ENCODE measurements around the gene INTS15.
"Not testable (repeated sequence)": the region's sequence is repeated elsewhere in the genome, so short reads cannot be mapped to it uniquely, and the experiment has no call there.

The INTS15 gene

DNA sequence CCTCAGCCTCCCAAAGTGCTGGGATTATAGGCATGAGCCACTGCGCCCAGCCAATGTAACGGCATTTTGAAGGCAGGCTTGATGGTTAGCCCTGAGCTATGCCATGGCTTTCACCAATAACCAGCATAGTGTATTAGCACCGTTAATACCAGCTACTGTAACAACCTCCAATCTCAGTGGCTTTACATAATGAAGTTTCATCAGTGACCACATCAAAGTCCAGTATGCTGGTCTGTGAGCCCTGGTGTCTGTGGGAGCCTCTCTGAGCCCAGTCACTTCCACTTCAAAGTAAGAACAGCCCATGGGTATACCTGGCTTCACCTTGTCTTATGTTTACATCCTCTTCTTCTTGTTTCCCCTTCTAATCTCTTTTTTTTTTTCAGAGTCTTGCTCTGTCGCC is 24.2 kb upstream of the INTS15 start:
- Mint-ChIP-seq H3K9me3 (no peaks in the 10 kb centered on the region), H3K4me1 (ENCODE audit: low read depth) (no peaks in the 10 kb centered on the region), H3K36me3 (ENCODE audit: low read depth) (no peaks in the 10 kb centered on the region)

DNA sequence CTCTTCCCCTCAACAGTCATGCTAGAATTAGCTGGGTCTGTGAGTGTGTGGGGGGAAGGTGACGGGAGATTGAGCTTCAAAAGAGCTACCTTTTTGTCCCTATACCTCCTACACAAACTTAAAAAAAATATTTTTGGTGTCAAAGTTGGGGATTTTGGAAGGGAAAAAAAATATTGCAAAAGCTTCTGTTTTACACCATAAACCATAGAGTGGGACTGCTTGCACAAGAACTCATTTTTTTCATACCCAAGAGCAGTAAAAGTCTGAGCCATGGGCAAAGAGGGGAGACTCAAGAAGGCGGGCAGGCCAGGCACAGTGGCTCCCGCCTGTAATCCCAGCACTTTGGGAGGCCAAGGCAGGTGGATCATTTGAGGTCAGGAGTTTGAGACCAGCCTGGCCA is 21.9 kb upstream of the INTS15 start:
- no peak for DNase-seq
- no peak overlapping the region for H3K4me3 Mint-ChIP-seq
- H3K27ac Mint-ChIP-seq = no peak overlapping the region
- H3K36me3 Mint-ChIP-seq (ENCODE audit: low read depth) = no peaks in the 10 kb centered on the region
- no peaks in the 10 kb centered on the region for H3K9me3 Mint-ChIP-seq
- no peaks in the 10 kb centered on the region for H3K27me3 Mint-ChIP-seq
- H3K4me1 Mint-ChIP-seq (ENCODE audit: low read depth) = no peaks in the 10 kb centered on the region

More for the DNA sequence above, 24.2 kb upstream of the INTS15 start:
- H3K27me3 Mint-ChIP-seq = no peaks in the 10 kb centered on the region
- no peak overlapping the region for H3K27ac Mint-ChIP-seq
- H3K4me3 Mint-ChIP-seq = no peak overlapping the region
- DNase-seq = no peak

DNA sequence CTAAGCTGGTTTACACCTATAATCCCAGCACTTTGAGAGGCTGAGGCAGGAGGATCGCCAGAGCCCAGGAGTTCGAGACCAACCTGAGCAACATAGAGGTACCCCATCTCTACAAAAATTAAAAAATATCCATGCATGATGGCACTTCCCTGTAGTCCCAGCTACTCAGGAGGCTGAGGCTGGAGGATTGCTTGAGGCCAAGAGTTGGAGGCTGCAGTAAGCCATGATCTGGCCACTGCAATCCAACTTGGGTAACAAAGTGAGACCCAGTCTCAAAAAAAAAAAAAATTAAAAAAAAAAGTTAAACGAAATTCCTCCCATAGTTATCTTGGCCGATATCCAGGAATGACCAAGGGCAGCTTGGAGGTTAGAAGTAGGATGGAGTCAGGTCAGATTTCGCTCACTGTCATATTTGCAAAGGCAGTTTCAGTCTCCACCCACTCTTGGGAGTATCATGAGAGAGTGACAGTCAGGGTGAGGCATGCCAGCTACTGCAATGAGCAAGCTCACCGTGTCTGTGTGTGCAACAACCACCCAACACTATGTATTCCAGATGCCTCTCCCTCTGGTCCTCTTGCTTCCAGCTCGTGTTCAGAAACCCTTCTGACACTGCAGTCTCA is 18.6 kb upstream of the INTS15 start:
- H3K36me3 Mint-ChIP-seq (ENCODE audit: low read depth) = no peaks in the 10 kb centered on the region

DNA sequence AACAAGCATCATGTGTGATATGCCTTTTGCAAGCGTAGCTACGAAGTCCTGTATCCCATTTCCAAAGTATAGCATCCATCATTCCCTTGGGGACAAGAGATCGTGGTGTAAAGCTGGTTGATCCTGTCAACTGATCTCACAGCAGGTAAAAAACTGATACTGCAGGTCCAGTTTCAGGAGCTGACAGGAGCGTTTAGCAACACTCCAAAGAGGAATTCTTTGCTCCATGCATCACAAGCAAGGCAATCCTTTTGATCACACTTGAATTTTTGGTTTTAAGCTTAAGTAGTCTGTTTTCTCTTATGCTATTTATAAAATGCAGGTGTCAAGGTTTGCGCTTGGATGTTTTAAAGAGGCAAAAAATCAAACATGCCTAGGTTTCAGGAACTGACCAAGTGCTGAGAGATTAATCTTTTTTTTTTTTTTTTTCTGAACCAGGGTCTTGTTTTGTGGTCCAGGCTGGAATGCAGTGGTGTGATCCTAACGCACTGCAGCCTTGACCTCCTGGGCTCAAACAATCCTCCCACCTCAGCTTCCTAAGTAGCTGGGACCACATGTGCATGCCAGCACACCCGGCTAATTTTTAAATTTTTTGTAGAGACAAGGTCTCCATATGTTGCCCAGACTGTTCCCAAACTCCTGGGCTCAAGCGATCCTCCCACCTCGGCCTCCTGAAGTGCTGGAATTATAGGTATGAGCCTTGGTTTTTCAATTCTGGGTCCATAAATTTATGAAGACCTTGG is 14.4 kb upstream of the INTS15 start:
- H3K4me3 Mint-ChIP-seq = peak overlapping the region; percentile 83
- peaks cover 23% of the 10 kb centered on the region for H3K4me1 Mint-ChIP-seq (ENCODE audit: low read depth)
- no peak for DNase-seq
- peaks cover 15% of the 10 kb centered on the region for H3K36me3 Mint-ChIP-seq (ENCODE audit: low read depth)
- H3K27ac Mint-ChIP-seq = no peak overlapping the region
- no peaks in the 10 kb centered on the region for H3K9me3 Mint-ChIP-seq
- no peaks in the 10 kb centered on the region for H3K27me3 Mint-ChIP-seq

More for the DNA sequence above, 18.6 kb upstream of the INTS15 start:
- Mint-ChIP-seq H3K4me3 (no peak overlapping the region), H3K4me1 (ENCODE audit: low read depth) (peaks cover 6% of the 10 kb centered on the region), H3K27ac (no peak overlapping the region), H3K27me3 (no peaks in the 10 kb centered on the region), H3K9me3 (no peaks in the 10 kb centered on the region)
- DNase-seq = no peak

DNA sequence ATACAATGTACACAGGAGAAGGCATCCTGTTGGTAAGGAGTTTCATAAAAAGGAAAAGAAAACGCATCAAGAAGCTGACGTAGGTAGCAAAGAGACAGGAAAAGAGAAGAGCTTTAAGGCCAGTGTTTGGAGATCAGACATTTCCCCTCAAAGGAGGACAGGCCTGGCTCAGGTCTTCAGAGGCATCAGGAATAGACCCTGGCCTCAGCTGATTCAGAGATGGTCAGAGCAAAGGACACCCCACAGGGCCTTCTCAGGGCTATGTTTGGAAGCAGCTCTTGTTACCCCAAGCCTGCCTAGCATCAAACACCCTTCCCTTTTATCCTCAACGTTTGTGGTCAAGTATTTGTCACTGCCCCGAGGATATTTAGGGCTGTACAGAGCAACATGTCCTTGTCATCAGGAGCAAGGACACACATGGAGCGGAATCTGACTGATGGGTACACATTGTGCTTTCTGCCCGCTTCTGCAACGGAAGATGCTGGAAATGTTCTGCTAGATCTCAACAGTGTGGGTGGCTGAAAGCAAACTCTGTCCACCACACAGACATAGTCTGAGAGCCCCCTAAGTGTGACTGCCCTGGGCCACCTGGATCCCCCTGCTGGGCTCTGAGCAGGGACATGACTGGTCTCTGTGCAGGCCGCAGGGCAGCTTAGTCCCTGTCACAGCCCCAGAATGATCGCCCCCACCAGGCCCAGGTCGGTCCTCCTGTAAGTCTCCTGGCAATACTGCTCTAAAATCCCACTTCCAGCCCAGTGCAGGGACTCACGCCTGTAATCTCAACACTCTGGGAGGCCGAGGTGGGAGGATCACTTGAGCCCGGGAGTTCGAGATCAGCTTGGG is 13.6 kb upstream of the INTS15 start:
- Mint-ChIP-seq H3K36me3 (ENCODE audit: low read depth) (peaks cover 23% of the 10 kb centered on the region), H3K27me3 (no peaks in the 10 kb centered on the region), H3K4me3 (peak overlapping the region; percentile 83), H3K27ac (peak overlapping the region; percentile 87), H3K9me3 (no peaks in the 10 kb centered on the region), H3K4me1 (ENCODE audit: low read depth) (peaks cover 28% of the 10 kb centered on the region)
- DNase-seq = peak; percentile 45

DNA sequence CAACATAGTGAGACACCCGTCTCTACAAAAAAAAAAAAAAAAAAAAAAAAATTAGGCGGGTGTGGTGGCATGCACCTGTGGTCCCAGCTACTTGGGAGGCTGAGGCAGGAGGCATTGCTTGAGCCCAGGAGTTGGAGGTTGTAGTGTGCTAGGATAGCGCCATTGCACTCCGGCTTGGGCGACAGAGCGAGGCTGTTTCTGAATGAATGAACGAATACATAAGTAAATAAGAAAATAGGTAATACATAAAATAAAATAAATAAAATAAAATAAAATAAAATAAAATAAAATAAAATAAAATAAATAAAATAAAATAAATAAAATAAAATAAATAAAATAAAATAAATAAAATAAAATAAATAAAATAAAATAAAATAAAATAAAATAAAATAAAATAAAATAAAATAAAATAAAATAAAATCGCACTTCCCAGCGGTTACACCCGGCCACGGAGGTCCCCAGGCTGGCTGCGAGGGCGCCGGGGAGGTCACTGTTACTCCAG is 12.9 kb upstream of the INTS15 start:
- Mint-ChIP-seq H3K27ac (peak overlapping the region; percentile 74), H3K4me3 (peak overlapping the region; percentile 84), H3K36me3 (ENCODE audit: low read depth) (peaks cover 29% of the 10 kb centered on the region), H3K4me1 (ENCODE audit: low read depth) (peaks cover 34% of the 10 kb centered on the region)
- H3K27me3 Mint-ChIP-seq, H3K9me3 Mint-ChIP-seq, DNase-seq: not testable (repeated sequence)

DNA sequence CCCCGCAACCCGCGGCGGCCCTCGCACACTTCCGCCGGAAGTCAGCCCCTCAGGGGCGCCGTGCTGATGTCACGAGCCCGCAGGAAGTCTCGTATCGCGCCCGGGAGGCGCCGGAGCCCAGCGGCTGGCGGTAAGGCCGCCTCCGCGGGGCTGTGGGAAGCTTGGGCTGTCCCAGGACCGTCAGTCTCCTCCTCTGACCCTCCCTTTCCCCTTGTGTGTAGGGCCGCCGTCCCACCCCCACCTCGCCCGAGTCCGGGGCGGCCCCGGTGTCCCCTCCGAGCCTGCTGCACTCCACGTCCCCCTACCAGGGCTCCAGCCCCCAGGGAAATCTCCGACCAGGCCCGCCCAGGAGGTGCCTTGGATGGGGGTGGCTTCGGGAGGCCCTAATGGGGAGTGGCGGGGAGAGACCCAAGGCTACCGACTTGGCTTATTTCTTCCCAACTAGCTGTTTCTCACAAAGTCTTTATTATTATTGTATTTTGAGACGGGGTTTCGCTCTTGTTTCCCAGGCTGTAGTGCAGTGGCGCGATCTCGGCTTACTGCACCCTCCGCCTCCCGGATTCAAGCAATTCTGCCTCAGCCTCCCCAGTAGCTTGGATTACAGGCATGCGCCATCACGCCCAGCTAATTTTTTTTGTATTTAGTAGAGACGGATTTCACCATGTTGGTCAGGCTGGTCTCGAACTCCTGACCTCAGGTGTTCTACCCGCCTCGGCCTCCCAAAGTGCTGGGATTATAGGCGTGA is 12.3 kb upstream of the INTS15 start, which contains the start of gene ZDHHC4:
TSS of gene ZDHHC4 (plus strand) at position 86 of the 745 bp plus-strand sequence. CDS start 3,108 bp downstream, outside the sequence.
- Mint-ChIP-seq H3K4me3 (peak within 1 kb of the TSS; percentile 84), H3K4me1 (ENCODE audit: low read depth) (peaks cover 34% of the 10 kb centered on the region), H3K36me3 (ENCODE audit: low read depth) (peaks cover 36% of the 10 kb centered on the region), H3K27me3 (no peaks in the 10 kb centered on the region), H3K27ac (peak within 1 kb of the TSS; percentile 93), H3K9me3 (no peaks in the 10 kb centered on the region)
- DNase-seq = peak; percentile 92

DNA sequence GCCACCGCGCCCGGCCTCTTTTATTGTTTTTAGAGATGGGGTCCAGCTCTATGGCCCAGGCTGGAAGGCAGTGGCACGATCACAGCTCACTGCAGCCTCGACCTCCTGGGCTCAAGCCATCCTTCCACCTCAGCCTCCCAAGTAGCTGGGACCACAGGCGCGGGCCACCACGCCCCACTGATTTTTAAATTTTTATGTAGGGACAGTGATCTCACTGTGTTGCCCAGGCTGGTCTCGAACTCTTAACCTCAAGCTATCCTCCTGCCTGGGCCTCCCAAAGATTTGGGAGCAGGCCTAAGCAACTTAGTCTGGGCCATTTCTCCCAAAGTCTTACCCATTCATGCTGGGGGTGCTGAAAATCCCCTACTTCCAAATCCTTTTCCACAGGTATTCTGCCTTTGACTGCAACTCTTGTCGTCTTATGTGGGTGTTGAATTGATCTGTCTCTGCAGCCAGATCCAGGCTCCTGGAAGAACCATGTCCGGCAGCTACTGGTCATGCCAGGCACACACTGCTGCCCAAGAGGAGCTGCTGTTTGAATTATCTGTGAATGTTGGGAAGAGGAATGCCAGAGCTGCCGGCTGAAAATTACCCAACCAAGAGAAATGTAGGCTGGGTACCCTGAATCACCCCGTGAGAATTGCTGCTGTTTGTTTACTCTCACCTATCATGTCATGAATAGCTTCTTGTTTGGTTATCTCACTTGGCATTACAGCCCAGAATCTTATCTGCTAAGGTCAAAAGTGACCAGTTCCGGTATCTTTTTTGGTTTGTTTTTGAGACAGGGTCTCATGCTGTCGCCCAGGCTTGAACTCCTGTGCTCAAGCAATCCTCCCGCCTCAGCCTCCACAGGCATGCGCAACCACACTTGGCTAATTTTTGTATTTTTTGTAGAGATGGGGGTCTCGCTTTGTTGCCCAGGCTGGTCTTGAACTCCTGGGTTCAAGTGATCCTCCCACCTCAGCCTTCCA is 11.4 kb upstream of the INTS15 start:
- H3K4me3 Mint-ChIP-seq = peak overlapping the region; percentile 84
- no peak for DNase-seq
- no peaks in the 10 kb centered on the region for H3K27me3 Mint-ChIP-seq
- peaks cover 44% of the 10 kb centered on the region for H3K36me3 Mint-ChIP-seq (ENCODE audit: low read depth)
- peak overlapping the region; percentile 93 for H3K27ac Mint-ChIP-seq
- H3K9me3 Mint-ChIP-seq = no peaks in the 10 kb centered on the region
- H3K4me1 Mint-ChIP-seq (ENCODE audit: low read depth) = peaks cover 34% of the 10 kb centered on the region

DNA sequence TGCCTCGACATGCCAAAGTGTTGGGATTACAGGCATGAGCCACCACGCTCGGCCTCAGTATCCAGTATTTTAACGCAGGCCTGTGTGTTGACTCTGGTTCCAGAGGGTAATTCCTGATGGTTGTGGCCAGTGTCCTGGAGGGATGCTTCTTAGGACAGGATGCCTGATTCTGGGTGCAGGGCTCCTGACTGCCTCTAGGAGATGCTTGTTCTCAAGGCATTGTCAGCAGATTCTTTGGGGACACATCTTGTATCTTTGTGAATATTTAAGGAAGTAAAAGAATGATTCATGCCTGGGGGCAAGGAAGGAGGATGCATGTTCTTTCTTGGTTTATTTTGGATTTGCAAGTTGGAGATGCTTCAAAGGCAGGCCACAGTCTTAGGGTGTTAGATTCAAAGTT is 10.4 kb upstream of the INTS15 start:
- Mint-ChIP-seq H3K27ac (peak overlapping the region; percentile 7), H3K4me3 (peak overlapping the region; percentile 23), H3K9me3 (no peaks in the 10 kb centered on the region), H3K27me3 (no peaks in the 10 kb centered on the region), H3K4me1 (ENCODE audit: low read depth) (peaks cover 34% of the 10 kb centered on the region), H3K36me3 (ENCODE audit: low read depth) (peaks cover 53% of the 10 kb centered on the region)
- DNase-seq = no peak

DNA sequence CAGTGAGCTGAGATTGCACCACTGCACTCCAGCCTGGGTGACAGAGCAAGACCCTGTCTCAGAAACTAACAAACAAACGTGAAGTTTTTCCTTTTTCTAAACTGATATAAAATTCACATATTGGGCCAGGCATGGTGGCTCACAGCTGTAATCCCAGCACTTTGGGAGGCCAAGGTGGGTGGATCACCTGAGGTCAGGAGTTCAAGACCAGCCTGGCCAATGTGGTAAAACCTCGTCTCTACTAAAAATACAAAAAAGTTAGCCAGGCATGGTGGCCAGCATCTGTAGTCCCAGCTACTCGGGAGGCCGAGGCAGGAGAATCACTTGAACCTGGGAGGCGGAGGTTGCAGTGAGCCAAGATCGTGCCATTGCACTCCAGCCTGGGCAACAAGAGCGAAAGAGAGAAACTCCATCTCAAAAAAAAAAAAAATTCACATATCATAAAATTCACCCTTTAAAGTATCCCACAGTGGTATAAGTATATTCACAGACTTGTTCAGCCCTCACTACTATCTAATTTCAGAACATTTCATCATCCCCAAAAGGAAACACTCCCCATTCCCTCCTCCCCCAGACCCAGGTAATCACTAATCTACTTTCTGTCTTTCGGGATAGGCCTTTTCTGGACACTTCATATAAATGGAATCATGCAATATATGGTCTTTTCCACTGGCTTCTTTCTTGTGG is 3.9 kb upstream of the INTS15 start:
- H3K27ac Mint-ChIP-seq, H3K4me3 Mint-ChIP-seq, DNase-seq, H3K27me3 Mint-ChIP-seq, H3K9me3 Mint-ChIP-seq: not testable (repeated sequence)
- Mint-ChIP-seq H3K4me1 (ENCODE audit: low read depth) (peaks cover 20% of the 10 kb centered on the region), H3K36me3 (ENCODE audit: low read depth) (peaks cover 84% of the 10 kb centered on the region)

DNA sequence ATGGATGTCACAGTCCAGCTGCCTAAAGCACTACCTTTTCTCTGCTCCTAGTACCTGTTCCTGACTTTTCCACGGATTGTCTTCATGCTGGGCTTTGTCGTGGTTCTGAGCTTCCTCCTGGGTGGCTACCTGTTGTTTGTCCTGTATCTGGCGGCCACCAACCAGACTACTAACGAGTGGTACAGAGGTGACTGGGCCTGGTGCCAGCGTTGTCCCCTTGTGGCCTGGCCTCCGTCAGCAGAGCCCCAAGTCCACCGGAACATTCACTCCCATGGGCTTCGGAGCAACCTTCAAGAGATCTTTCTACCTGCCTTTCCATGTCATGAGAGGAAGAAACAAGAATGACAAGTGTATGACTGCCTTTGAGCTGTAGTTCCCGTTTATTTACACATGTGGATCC is 1.3 kb upstream of the INTS15 start:
- no peaks in the 10 kb centered on the region for H3K9me3 Mint-ChIP-seq
- H3K27me3 Mint-ChIP-seq = no peaks in the 10 kb centered on the region
- no peak for DNase-seq
- no peak overlapping the region for H3K4me3 Mint-ChIP-seq
- H3K27ac Mint-ChIP-seq = peak overlapping the region; percentile 27
- H3K4me1 Mint-ChIP-seq (ENCODE audit: low read depth) = peaks cover 25% of the 10 kb centered on the region
- H3K36me3 Mint-ChIP-seq (ENCODE audit: low read depth) = peaks cover 81% of the 10 kb centered on the region

DNA sequence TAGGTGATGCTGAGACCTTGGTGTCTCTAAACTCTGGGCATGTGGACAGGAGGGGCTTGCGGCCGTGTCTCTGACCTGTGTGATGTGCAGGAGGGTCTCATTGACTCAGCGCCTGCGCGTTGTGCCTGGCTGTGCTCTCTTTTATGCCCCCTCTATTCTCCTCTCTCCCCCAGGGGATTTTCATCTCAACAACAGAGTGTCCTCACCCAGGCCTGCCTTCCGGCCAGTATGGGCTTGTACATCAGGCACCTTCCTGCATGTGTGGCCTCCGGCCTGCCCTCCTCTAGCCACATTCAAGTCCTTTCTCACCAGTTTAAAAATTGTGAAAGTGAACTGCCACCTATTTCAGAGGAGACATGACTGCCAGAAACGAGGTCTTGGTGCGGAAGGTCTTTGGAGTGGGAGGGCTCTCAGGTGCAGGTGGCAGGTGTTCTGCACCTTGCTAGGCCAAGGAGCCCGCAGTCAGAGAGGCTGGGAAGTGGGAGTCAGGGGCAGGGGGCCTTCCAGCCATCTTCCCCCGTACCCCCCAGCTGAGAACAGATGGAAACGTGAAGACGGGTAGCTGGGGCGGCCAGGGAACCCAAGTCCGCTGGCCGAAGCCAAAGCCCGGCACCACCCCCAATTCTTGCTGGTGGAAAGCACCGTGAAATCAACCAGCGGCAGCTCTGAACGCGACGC is 531 bp upstream of the INTS15 start:
- Mint-ChIP-seq H3K27me3 (no peaks in the 10 kb centered on the region), H3K4me3 (peak overlapping the region; percentile 66), H3K36me3 (ENCODE audit: low read depth) (peaks cover 82% of the 10 kb centered on the region), H3K4me1 (ENCODE audit: low read depth) (peaks cover 27% of the 10 kb centered on the region), H3K9me3 (no peaks in the 10 kb centered on the region), H3K27ac (peak overlapping the region; percentile 66)
- DNase-seq = no peak

Data from activated T-cell treated with anti-CD3 and anti-CD28 coated beads, Interleukin-2, amount 50 U/mL, for 24 hours (primary cell).